Nephron (organoid): Measurements from ENCODE around the gene GABRP.
A peak's percentile ranks its signal among the peaks of the same experiment; 100 is the strongest.

Source experiments
- H3K27ac Mint-ChIP-seq, 3 experiments: 2 replicates each; pipeline ENCODE4 v1.8.0; 2020; ENCODE audit warnings: mixed read lengths in 3 of 3, mild to moderate bottlenecking in 2 of 3, moderate library complexity in 1 of 3
- H3K27me3 Mint-ChIP-seq: 2 replicates; pipeline ENCODE4 v1.8.0; 2021; ENCODE audit warnings: low read depth, mild to moderate bottlenecking, moderate library complexity, mixed read lengths
- H3K36me3 Mint-ChIP-seq: 2 replicates; pipeline ENCODE4 v1.8.0; 2020; ENCODE audit warnings: low read depth, mixed read lengths
- H3K4me1 Mint-ChIP-seq: 2 replicates; pipeline ENCODE4 v1.8.0; 2020; ENCODE audit warnings: mixed read lengths
- H3K4me3 Mint-ChIP-seq, 3 experiments: 2 replicates each; pipeline ENCODE4 v1.8.0; 2020; ENCODE audit warnings: mild to moderate bottlenecking in 3 of 3, mixed read lengths in 3 of 3, moderate library complexity in 2 of 3
- H3K9me3 Mint-ChIP-seq: 2 replicates; pipeline ENCODE4 v1.8.0; 2020; ENCODE audit warnings: mixed read lengths
- CTCF ChIP-seq, 3 experiments: fragments of 200-600 bp; sonication (generic); IDR thresholded peaks; one replicate each; pipeline ENCODE4 v1.5.0; 2021; ENCODE audit warnings: antibody characterized with exemption in 3 of 3; ENCODE audit not compliant: unreplicated experiment in 3 of 3

GABRP gene

GRCh38 chr5:170746961-170747340 is 36.6 kb upstream of the GABRP start:
- H3K4me3 Mint-ChIP-seq: no peak overlapping the region
- H3K27ac Mint-ChIP-seq: peak overlapping the region in 2 of 3 experiments; percentile 66 to 90
- TF ChIP-seq CTCF (IDR thresholded peaks at IDR 0.05; ENCODE audit: unreplicated experiment in 3 of 3): no peak
- H3K27me3 Mint-ChIP-seq: peaks cover 56% of the 10 kb centered on the region
- peaks cover 11% of the 10 kb centered on the region for H3K4me1 Mint-ChIP-seq
- no peaks in the 10 kb centered on the region for H3K36me3 Mint-ChIP-seq
- no peaks in the 10 kb centered on the region for H3K9me3 Mint-ChIP-seq

- Mint-ChIP-seq H3K4me1 (peaks cover 11% of the 10 kb centered on the region), H3K27me3 (peaks cover 52% of the 10 kb centered on the region), H3K4me3 (no peak overlapping the region), H3K36me3 (no peaks in the 10 kb centered on the region), H3K27ac (no peak overlapping the region), H3K9me3 (no peaks in the 10 kb centered on the region)
- TF ChIP-seq CTCF (IDR thresholded peaks at IDR 0.05; ENCODE audit: unreplicated experiment in 3 of 3): no peak
Measured at GRCh38 chr5:170747357-170747756, 36.2 kb upstream of the GABRP start.

GRCh38 chr5:170747851-170748250 is 35.7 kb upstream of the GABRP start:
- H3K27ac Mint-ChIP-seq: no peak overlapping the region
- peak in 2 of 3 experiments; percentile 13 to 39 for TF ChIP-seq CTCF (IDR thresholded peaks at IDR 0.05; ENCODE audit: unreplicated experiment in 3 of 3)
- no peak overlapping the region for H3K4me3 Mint-ChIP-seq
- H3K4me1 Mint-ChIP-seq: peaks cover 16% of the 10 kb centered on the region
- H3K27me3 Mint-ChIP-seq: peaks cover 50% of the 10 kb centered on the region
- no peaks in the 10 kb centered on the region for H3K36me3 Mint-ChIP-seq
- H3K9me3 Mint-ChIP-seq: no peaks in the 10 kb centered on the region

GRCh38 chr5:170748951-170749471 is 34.5 kb upstream of the GABRP start:
- H3K36me3 Mint-ChIP-seq: no peaks in the 10 kb centered on the region
- no peak overlapping the region for H3K4me3 Mint-ChIP-seq
- no peaks in the 10 kb centered on the region for H3K9me3 Mint-ChIP-seq
- no peak for TF ChIP-seq CTCF (IDR thresholded peaks at IDR 0.05; ENCODE audit: unreplicated experiment in 3 of 3)
- H3K27ac Mint-ChIP-seq: peak overlapping the region in 1 of 3 experiments; percentile 17
- H3K4me1 Mint-ChIP-seq: peaks cover 16% of the 10 kb centered on the region
- peaks cover 47% of the 10 kb centered on the region for H3K27me3 Mint-ChIP-seq

- no peaks in the 10 kb centered on the region for H3K9me3 Mint-ChIP-seq
- no peak for TF ChIP-seq CTCF (IDR thresholded peaks at IDR 0.05; ENCODE audit: unreplicated experiment in 3 of 3)
- H3K4me3 Mint-ChIP-seq: no peak overlapping the region
- peaks cover 41% of the 10 kb centered on the region for H3K27me3 Mint-ChIP-seq
- H3K27ac Mint-ChIP-seq: no peak overlapping the region
- H3K4me1 Mint-ChIP-seq: peaks cover 16% of the 10 kb centered on the region
- no peaks in the 10 kb centered on the region for H3K36me3 Mint-ChIP-seq
Measured at GRCh38 chr5:170749911-170750431, 33.6 kb upstream of the GABRP start.

GRCh38 chr5:170750791-170751190 is 32.7 kb upstream of the GABRP start:
- H3K27ac Mint-ChIP-seq: no peak overlapping the region
- H3K9me3 Mint-ChIP-seq: no peaks in the 10 kb centered on the region
- peaks cover 13% of the 10 kb centered on the region for H3K4me1 Mint-ChIP-seq
- no peak for TF ChIP-seq CTCF (IDR thresholded peaks at IDR 0.05; ENCODE audit: unreplicated experiment in 3 of 3)
- no peaks in the 10 kb centered on the region for H3K36me3 Mint-ChIP-seq
- H3K27me3 Mint-ChIP-seq: peaks cover 34% of the 10 kb centered on the region
- H3K4me3 Mint-ChIP-seq: no peak overlapping the region
